Fibroblast of the aortic adventitia (primary cell): ENCODE results near the gene JAZF1. TPM values are rescaled to one million over a fixed set of nuclear protein-coding genes. Genes with fewer than 3 reads are reported as not detected.
"Not testable (repeated sequence)": the region's sequence is repeated elsewhere in the genome, so short reads cannot be mapped to it uniquely, and the experiment has no call there.

Experiments
- DNase-seq: peaks from one replicate; pipeline ENCODE4 v3.0.0-alpha.2; 2010; ENCODE audit warnings: low read depth
- H3K4me3 ChIP-seq: 2 replicates; pipeline ENCODE4 v1.5.1; 2011; ENCODE audit warnings: low read depth, mild to moderate bottlenecking, control low read depth, low read length, moderate library complexity
- total RNA-seq: library from RNA; depleted of rRNA; stranded (reverse); fragments of >200 nt; gene quantifications from 2 replicates; pipeline ENCODE4 v1.2.3, GENCODE V29; 2012; ENCODE audit warnings: low replicate concordance
- TF ChIP-seq, protein P1 (sequence below): IDR thresholded peaks from 2 replicates; pipeline ENCODE4 v1.5.1; 2011; ENCODE audit warnings: mild to moderate bottlenecking, low read length, control low read depth, inconsistent platforms; ENCODE audit not compliant: insufficient read depth

JAZF1 gene
- total RNA-seq, 1 donor: 8.3 TPM

DNA sequence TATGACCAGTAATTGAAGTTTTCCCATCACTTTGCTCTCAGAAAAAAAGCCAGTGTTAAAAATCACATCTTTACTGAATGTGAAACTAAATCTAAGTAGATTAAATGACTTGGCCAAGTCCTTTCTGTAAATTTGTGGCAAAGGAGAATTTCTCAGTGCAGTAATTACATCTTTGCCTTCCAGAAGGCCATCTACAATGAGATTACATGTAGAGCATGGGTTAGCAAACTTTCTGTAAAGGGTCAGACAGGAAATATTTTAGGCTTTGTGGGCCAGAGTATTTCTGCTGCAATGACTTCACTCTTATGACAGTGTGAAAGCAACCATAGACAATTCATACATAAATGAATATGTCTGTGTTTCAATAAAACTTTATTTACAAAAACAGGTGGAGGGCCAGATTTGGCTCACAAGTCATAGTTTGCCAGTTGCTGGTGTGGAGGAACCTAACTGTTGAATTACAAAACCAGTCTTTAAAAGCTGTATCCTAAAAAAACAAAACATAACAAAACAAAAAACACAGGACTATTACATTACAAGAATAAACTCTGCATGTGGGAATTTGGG lies 249.6 kb downstream of the JAZF1 start:
- TF ChIP-seq, protein P1, sequence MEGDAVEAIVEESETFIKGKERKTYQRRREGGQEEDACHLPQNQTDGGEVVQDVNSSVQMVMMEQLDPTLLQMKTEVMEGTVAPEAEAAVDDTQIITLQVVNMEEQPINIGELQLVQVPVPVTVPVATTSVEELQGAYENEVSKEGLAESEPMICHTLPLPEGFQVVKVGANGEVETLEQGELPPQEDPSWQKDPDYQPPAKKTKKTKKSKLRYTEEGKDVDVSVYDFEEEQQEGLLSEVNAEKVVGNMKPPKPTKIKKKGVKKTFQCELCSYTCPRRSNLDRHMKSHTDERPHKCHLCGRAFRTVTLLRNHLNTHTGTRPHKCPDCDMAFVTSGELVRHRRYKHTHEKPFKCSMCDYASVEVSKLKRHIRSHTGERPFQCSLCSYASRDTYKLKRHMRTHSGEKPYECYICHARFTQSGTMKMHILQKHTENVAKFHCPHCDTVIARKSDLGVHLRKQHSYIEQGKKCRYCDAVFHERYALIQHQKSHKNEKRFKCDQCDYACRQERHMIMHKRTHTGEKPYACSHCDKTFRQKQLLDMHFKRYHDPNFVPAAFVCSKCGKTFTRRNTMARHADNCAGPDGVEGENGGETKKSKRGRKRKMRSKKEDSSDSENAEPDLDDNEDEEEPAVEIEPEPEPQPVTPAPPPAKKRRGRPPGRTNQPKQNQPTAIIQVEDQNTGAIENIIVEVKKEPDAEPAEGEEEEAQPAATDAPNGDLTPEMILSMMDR: no peak
- no peak overlapping the region for H3K4me3 ChIP-seq
- no peak for DNase-seq

- H3K4me3 ChIP-seq: no peak overlapping the region
- TF ChIP-seq, protein P1: no peak
- DNase-seq: no peak
Measured at GRCh38 chr7:27929127-27929526, 251.5 kb downstream of the JAZF1 start.

DNA sequence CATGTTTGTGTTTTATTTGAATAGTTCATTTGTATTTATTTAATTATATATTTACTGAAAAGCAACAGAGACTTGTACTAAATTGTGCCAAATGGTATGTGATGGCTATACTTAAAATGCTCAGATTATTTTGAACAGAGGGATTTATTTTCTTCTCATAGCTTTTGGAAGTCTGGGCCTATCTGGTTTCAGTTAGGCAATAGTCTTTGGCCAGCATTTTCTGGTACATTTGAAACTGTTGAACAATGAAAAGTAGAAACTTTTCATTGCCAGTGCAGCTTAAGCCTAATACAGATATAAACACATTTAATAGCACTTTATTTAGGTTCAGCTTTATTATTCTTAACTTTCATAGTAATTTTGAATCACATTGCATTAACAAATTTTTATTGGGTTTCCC lies 252.6 kb downstream of the JAZF1 start:
- DNase-seq: no peak
- TF ChIP-seq, protein P1: no peak
- H3K4me3 ChIP-seq: no peak overlapping the region

DNA sequence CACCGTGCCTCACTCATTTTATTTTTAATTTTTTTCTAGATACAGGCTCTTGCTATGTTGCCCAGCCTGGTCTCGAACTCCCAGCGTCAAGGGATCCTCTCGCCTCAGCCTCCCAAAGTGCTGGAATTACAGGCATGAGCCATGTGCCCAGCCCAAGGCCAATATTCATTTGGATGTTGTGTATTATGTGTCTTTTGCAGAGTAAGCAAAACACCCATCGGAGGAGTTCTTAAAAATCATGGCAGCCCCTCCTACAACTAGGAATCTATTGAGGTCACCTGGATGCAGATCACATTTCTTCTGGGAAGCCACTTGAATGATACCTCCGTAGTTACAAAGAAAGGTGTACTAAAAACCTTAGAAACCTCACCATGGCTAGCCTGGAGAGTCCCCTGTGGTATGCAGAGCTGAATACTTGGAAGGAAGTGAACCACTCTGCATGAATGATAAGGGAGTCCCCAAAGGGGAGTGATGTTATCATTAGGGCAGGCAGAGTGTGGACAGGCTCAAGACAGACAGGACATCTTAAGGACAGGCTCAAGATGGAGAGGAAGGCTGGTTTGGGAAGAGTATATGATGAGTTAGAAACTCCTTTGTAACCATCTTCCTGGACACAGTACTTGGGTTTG lies 254.9 kb downstream of the JAZF1 start:
- no peak overlapping the region for H3K4me3 ChIP-seq
- TF ChIP-seq, protein P1: no peak
- DNase-seq: no peak

GRCh38 chr7:27923642-27923980 lies 257.0 kb downstream of the JAZF1 start:
- TF ChIP-seq, protein P1: no peak
- no peak for DNase-seq
- H3K4me3 ChIP-seq: no peak overlapping the region

GRCh38 chr7:27922907-27923641 lies 257.5 kb downstream of the JAZF1 start:
- H3K4me3 ChIP-seq: no peak overlapping the region
- TF ChIP-seq, protein P1: no peak
- peak; percentile 33 for DNase-seq

DNA sequence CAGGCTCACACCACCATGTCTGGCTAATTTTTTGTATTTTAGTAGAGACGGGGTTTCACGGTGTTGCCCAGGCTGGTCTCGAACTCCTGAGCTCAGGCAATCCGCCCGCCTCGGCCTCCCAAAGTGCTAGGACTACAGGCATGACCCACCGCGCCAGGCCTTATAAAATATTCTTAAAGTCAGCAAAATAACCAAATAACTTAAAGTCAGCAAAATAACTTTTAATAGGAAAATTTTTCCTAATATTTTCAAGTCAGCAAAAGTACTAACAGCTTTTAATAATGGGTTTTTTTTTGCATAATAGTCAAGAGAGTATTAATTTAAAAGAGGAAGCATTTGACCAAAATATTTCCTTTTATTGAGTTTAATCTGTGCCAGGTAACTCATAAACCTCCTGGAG lies 258.2 kb downstream of the JAZF1 start:
- DNase-seq, H3K4me3 ChIP-seq: not testable (repeated sequence)
